ENCODE results near the gene VAX1.

The VAX1 gene

GRCh38 chr10:117126034-117126433 lies 12.0 kb downstream of the VAX1 start:
- Histone ChIP-seq H3K4me2 (ENCODE audit: insufficient read depth, low read length, poor library complexity, severe bottlenecking) (no peak overlapping the region), H3K9ac (ENCODE audit: low read depth, low read length, poor library complexity) (peak overlapping the region; percentile 14), H2BK15ac (ENCODE audit: low read length) (no peak overlapping the region), H3K18ac (ENCODE audit: low read length) (peak overlapping the region; percentile 84), H2BK5ac (ENCODE audit: low read length) (no peak overlapping the region), H2BK12ac (ENCODE audit: low read length) (no peak overlapping the region), H3K4ac (ENCODE audit: low read length) (no peak overlapping the region), H4K91ac (ENCODE audit: low read depth, low read length, poor library complexity) (no peak overlapping the region), H3K27me3 (ENCODE audit: control insufficient read depth in 3 of 3, insufficient read depth in 3 of 3, low read depth in 1 of 3, low read length in 3 of 3) (peaks cover 0 to 51% (median 12%) of the 10 kb centered on the region in 3 experiments), H3K36me3 (replicated peaks in 1 of 2; ENCODE audit: control insufficient read depth in 2 of 2, insufficient read depth in 2 of 2, low read length in 2 of 2) (no peaks in the 10 kb centered on the region), H3K9me3 (replicated peaks in 1 of 2; ENCODE audit: control insufficient read depth in 2 of 2, insufficient read depth in 1 of 2, low read depth in 1 of 2, low read length in 2 of 2) (no peaks in the 10 kb centered on the region), H3K23ac (ENCODE audit: low read depth, low read length, poor library complexity) (peak overlapping the region; percentile 52), H2AK5ac (ENCODE audit: low read depth, low read length) (peak overlapping the region; percentile 65), H2BK120ac (ENCODE audit: low read depth, low read length) (no peak overlapping the region), H3K4me1 (ENCODE audit: control insufficient read depth in 2 of 2, insufficient read depth in 1 of 2, low read depth in 1 of 2, low read length in 2 of 2) (peaks cover 0 to 7% of the 10 kb centered on the region in 2 donors), H3K27ac (replicated peaks; ENCODE audit: low read length) (no peak overlapping the region), H3K14ac (ENCODE audit: low read length) (peak overlapping the region; percentile 63), H3K4me3 (ENCODE audit: low read length in 2 of 2) (no peak overlapping the region), H3K79me1 (ENCODE audit: low read depth, low read length) (no peaks in the 10 kb centered on the region), H4K8ac (ENCODE audit: low read depth, low read length) (no peak overlapping the region), H2AFZ (ENCODE audit: low read length) (no peak overlapping the region)
- WGBS, 2 donors (ENCODE audit: extremely low coverage in 2 of 2, insufficient read length in 2 of 2, insufficient replicate concordance in 1 of 2): no CpG with 5 or more reads among the region's 26 CpGs
- no peak for DNase-seq (ENCODE audit: low spot score)

- no peak overlapping the region for H2BK5ac ChIP-seq (ENCODE audit: low read length)
- DNase-seq (ENCODE audit: low spot score): no peak
- H3K4ac ChIP-seq (ENCODE audit: low read length): no peak overlapping the region
- no CpG with 5 or more reads among the region's 1 CpG for WGBS, 2 donors (ENCODE audit: extremely low coverage in 2 of 2, insufficient read length in 2 of 2, insufficient replicate concordance in 1 of 2)
- H3K27ac ChIP-seq (replicated peaks; ENCODE audit: low read length): no peak overlapping the region
- peaks cover 0 to 15% (median 0%) of the 10 kb centered on the region in 3 experiments for H3K27me3 ChIP-seq (ENCODE audit: control insufficient read depth in 3 of 3, insufficient read depth in 3 of 3, low read depth in 1 of 3, low read length in 3 of 3)
- no peak overlapping the region for H3K4me3 ChIP-seq (ENCODE audit: low read length in 2 of 2)
- no peak overlapping the region for H2BK15ac ChIP-seq (ENCODE audit: low read length)
- no peak overlapping the region for H3K14ac ChIP-seq (ENCODE audit: low read length)
- no peak overlapping the region for H2AK5ac ChIP-seq (ENCODE audit: low read depth, low read length)
- H3K18ac ChIP-seq (ENCODE audit: low read length): no peak overlapping the region
- no peak overlapping the region for H4K8ac ChIP-seq (ENCODE audit: low read depth, low read length)
- no peaks in the 10 kb centered on the region for H3K79me1 ChIP-seq (ENCODE audit: low read depth, low read length)
- H3K9me3 ChIP-seq (replicated peaks in 1 of 2; ENCODE audit: control insufficient read depth in 2 of 2, insufficient read depth in 1 of 2, low read depth in 1 of 2, low read length in 2 of 2): no peaks in the 10 kb centered on the region
- no peak overlapping the region for H3K4me2 ChIP-seq (ENCODE audit: insufficient read depth, low read length, poor library complexity, severe bottlenecking)
- H3K23ac ChIP-seq (ENCODE audit: low read depth, low read length, poor library complexity): no peak overlapping the region
- no peaks in the 10 kb centered on the region for H3K4me1 ChIP-seq (ENCODE audit: control insufficient read depth in 2 of 2, insufficient read depth in 1 of 2, low read depth in 1 of 2, low read length in 2 of 2)
- no peak overlapping the region for H2BK120ac ChIP-seq (ENCODE audit: low read depth, low read length)
- no peaks in the 10 kb centered on the region for H3K36me3 ChIP-seq (replicated peaks in 1 of 2; ENCODE audit: control insufficient read depth in 2 of 2, insufficient read depth in 2 of 2, low read length in 2 of 2)
- H3K9ac ChIP-seq (ENCODE audit: low read depth, low read length, poor library complexity): no peak overlapping the region
- no peak overlapping the region for H2AFZ ChIP-seq (ENCODE audit: low read length)
- no peak overlapping the region for H2BK12ac ChIP-seq (ENCODE audit: low read length)
- H4K91ac ChIP-seq (ENCODE audit: low read depth, low read length, poor library complexity): no peak overlapping the region
These were observed 25.9 kb downstream of the VAX1 start for GRCh38 chr10:117112220-117112619.

GRCh38 chr10:117107238-117107637 lies 30.8 kb downstream of the VAX1 start:
- no peak overlapping the region for H2AFZ ChIP-seq (ENCODE audit: low read length)
- DNase-seq (ENCODE audit: low spot score): no peak
- no peak overlapping the region for H2BK15ac ChIP-seq (ENCODE audit: low read length)
- no peak overlapping the region for H3K14ac ChIP-seq (ENCODE audit: low read length)
- no peak overlapping the region for H4K8ac ChIP-seq (ENCODE audit: low read depth, low read length)
- H3K27ac ChIP-seq (replicated peaks; ENCODE audit: low read length): no peak overlapping the region
- H3K18ac ChIP-seq (ENCODE audit: low read length): no peak overlapping the region
- peaks cover 0 to 2% of the 10 kb centered on the region in 2 donors for H3K9me3 ChIP-seq (replicated peaks in 1 of 2; ENCODE audit: control insufficient read depth in 2 of 2, insufficient read depth in 1 of 2, low read depth in 1 of 2, low read length in 2 of 2)
- H2BK5ac ChIP-seq (ENCODE audit: low read length): no peak overlapping the region
- H3K4ac ChIP-seq (ENCODE audit: low read length): no peak overlapping the region
- no peak overlapping the region for H2BK12ac ChIP-seq (ENCODE audit: low read length)
- H3K23ac ChIP-seq (ENCODE audit: low read depth, low read length, poor library complexity): no peak overlapping the region
- H4K91ac ChIP-seq (ENCODE audit: low read depth, low read length, poor library complexity): no peak overlapping the region
- no peak overlapping the region for H3K4me2 ChIP-seq (ENCODE audit: insufficient read depth, low read length, poor library complexity, severe bottlenecking)
- WGBS, 2 donors (ENCODE audit: extremely low coverage in 2 of 2, insufficient read length in 2 of 2, insufficient replicate concordance in 1 of 2): no CpG with 5 or more reads among the region's 4 CpGs
- H3K9ac ChIP-seq (ENCODE audit: low read depth, low read length, poor library complexity): no peak overlapping the region
- no peaks in the 10 kb centered on the region for H3K4me1 ChIP-seq (ENCODE audit: control insufficient read depth in 2 of 2, insufficient read depth in 1 of 2, low read depth in 1 of 2, low read length in 2 of 2)
- no peak overlapping the region for H3K4me3 ChIP-seq (ENCODE audit: low read length in 2 of 2)
- H2AK5ac ChIP-seq (ENCODE audit: low read depth, low read length): no peak overlapping the region
- no peaks in the 10 kb centered on the region for H3K36me3 ChIP-seq (replicated peaks in 1 of 2; ENCODE audit: control insufficient read depth in 2 of 2, insufficient read depth in 2 of 2, low read length in 2 of 2)
- peaks cover 0 to 4% (median 0%) of the 10 kb centered on the region in 3 experiments for H3K27me3 ChIP-seq (ENCODE audit: control insufficient read depth in 3 of 3, insufficient read depth in 3 of 3, low read depth in 1 of 3, low read length in 3 of 3)
- no peak overlapping the region for H2BK120ac ChIP-seq (ENCODE audit: low read depth, low read length)
- no peaks in the 10 kb centered on the region for H3K79me1 ChIP-seq (ENCODE audit: low read depth, low read length)

- no peak overlapping the region for H3K18ac ChIP-seq (ENCODE audit: low read length)
- H3K4ac ChIP-seq (ENCODE audit: low read length): no peak overlapping the region
- peak overlapping the region; percentile 63 for H3K27ac ChIP-seq (replicated peaks; ENCODE audit: low read length)
- H4K8ac ChIP-seq (ENCODE audit: low read depth, low read length): no peak overlapping the region
- H3K4me2 ChIP-seq (ENCODE audit: insufficient read depth, low read length, poor library complexity, severe bottlenecking): no peak overlapping the region
- no peaks in the 10 kb centered on the region for H3K36me3 ChIP-seq (replicated peaks in 1 of 2; ENCODE audit: control insufficient read depth in 2 of 2, insufficient read depth in 2 of 2, low read length in 2 of 2)
- H3K27me3 ChIP-seq (ENCODE audit: control insufficient read depth in 3 of 3, insufficient read depth in 3 of 3, low read depth in 1 of 3, low read length in 3 of 3): peaks cover 0 to 29% (median 0%) of the 10 kb centered on the region in 3 experiments
- H2BK5ac ChIP-seq (ENCODE audit: low read length): no peak overlapping the region
- H2AFZ ChIP-seq (ENCODE audit: low read length): no peak overlapping the region
- no peak overlapping the region for H4K91ac ChIP-seq (ENCODE audit: low read depth, low read length, poor library complexity)
- H2BK120ac ChIP-seq (ENCODE audit: low read depth, low read length): no peak overlapping the region
- peaks cover 2 to 5% of the 10 kb centered on the region in 2 donors for H3K4me1 ChIP-seq (ENCODE audit: control insufficient read depth in 2 of 2, insufficient read depth in 1 of 2, low read depth in 1 of 2, low read length in 2 of 2)
- WGBS, 2 donors (ENCODE audit: extremely low coverage in 2 of 2, insufficient read length in 2 of 2, insufficient replicate concordance in 1 of 2): no CpG with 5 or more reads among the region's 9 CpGs
- DNase-seq (ENCODE audit: low spot score): peak; percentile 56
- H3K23ac ChIP-seq (ENCODE audit: low read depth, low read length, poor library complexity): no peak overlapping the region
- H3K9ac ChIP-seq (ENCODE audit: low read depth, low read length, poor library complexity): no peak overlapping the region
- no peaks in the 10 kb centered on the region for H3K9me3 ChIP-seq (replicated peaks in 1 of 2; ENCODE audit: control insufficient read depth in 2 of 2, insufficient read depth in 1 of 2, low read depth in 1 of 2, low read length in 2 of 2)
- no peak overlapping the region for H2BK12ac ChIP-seq (ENCODE audit: low read length)
- no peak overlapping the region for H3K14ac ChIP-seq (ENCODE audit: low read length)
- H2AK5ac ChIP-seq (ENCODE audit: low read depth, low read length): no peak overlapping the region
- H3K79me1 ChIP-seq (ENCODE audit: low read depth, low read length): no peaks in the 10 kb centered on the region
- H2BK15ac ChIP-seq (ENCODE audit: low read length): no peak overlapping the region
- H3K4me3 ChIP-seq (ENCODE audit: low read length in 2 of 2): no peak overlapping the region
These were observed 41.4 kb downstream of the VAX1 start for GRCh38 chr10:117096599-117097201.

Data from neuronal stem cell (in vitro differentiated cells).